Thoracic aorta (tissue), 2 donors: ENCODE measurements around the gene C9orf78. TPM values are rescaled to one million over a fixed set of nuclear protein-coding genes. Genes with fewer than 3 reads are reported as not detected.

Experiments
- ATAC-seq: fragments of 150-250 bp; one replicate; pipeline ENCODE4 v1.8.0; 2017; ENCODE audit warnings: low read depth; ENCODE audit not compliant: insufficient number of reproducible peaks, low FRiP score
- DNase-seq: peaks from one replicate; pipeline ENCODE4 v3.0.0-alpha.2; 2020; ENCODE audit warnings: low spot score
- H3K27ac ChIP-seq, 2 donors: fragments of 200-600 bp; sonication (generic); 1 replicate in 1 of 2; 2 replicates in 1 of 2; pipeline ENCODE4 v1.5.1; 2016; ENCODE audit warnings: mild to moderate bottlenecking in 2 of 2, moderate library complexity in 2 of 2
- H3K27me3 ChIP-seq: fragments of 200-600 bp; sonication (generic); replicated peaks from 2 replicates; pipeline ENCODE4 v1.6.0; 2016; ENCODE audit warnings: mild to moderate bottlenecking; ENCODE audit not compliant: insufficient read depth
- H3K36me3 ChIP-seq: fragments of 200-600 bp; sonication (generic); one replicate; pipeline ENCODE4 v1.5.1; 2016
- H3K4me1 ChIP-seq, 2 donors: fragments of 200-600 bp; sonication (generic); 1 replicate in 1 of 2; 2 replicates in 1 of 2; pipeline versions ENCODE4 v1.5.1 to v1.6.0; 2016; ENCODE audit warnings: low read depth in 2 of 2, mild to moderate bottlenecking in 1 of 2; ENCODE audit not compliant: control insufficient read depth in 1 of 2
- H3K4me3 ChIP-seq: fragments of 200-600 bp; sonication (generic); 2 replicates; pipeline ENCODE4 v1.5.1; 2016; ENCODE audit warnings: mild to moderate bottlenecking
- H3K9me3 ChIP-seq: fragments of 200-600 bp; sonication (generic); 2 replicates; pipeline ENCODE4 v1.5.1; 2016
- CTCF ChIP-seq: fragments of 200-600 bp; sonication (generic); IDR thresholded peaks from one replicate; pipeline ENCODE4 v1.5.1; 2019; ENCODE audit warnings: antibody characterized with exemption
- total RNA-seq, 2 donors: library from RNA; depleted of rRNA; stranded (reverse); fragments of >200 nt; gene quantifications; one replicate each; pipeline versions ENCODE4 v1.1.0 to v1.2.3, GENCODE V29; 2016

The C9orf78 gene
- total RNA-seq, 2 donors from 2014 or later = 47.8 to 140 TPM

DNA sequence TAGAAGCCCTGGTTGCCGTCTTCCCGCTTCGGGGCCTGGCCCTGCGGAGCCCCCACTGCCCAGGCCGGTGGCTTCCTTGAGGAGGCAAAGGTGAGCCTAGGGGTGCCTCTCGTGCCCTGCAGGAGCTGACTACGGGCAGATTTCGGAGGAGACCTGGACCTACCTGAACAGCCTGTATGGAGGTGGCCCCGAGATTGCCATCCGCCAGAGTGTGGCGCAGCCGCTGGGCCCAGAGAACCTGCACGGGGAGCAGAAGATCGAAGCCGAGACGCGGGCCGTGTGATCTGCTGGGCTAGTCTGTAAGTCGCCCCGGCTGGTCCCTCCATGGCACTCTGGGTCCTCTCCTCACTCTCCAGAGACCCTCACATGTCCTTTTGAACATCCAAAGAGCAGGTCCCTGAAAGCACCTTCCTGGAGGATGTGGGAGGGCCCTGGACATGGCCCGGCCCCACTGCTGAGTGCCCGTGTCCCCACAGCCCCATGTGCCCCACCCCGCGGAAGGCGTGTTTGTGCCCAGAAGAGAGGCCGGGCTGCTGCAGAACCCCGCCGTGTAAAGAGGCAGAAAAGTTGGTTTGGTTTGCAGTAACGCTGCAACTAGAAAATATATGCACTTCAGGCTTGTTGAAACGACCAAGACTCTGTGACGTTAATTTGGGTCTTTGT lies 45.0 kb upstream of the C9orf78 start:
- ATAC-seq (no peak), DNase-seq (no peak)
- H3K4me1 ChIP-seq = peaks cover 2 to 16% of the 10 kb centered on the region in 2 donors
- H3K27me3 ChIP-seq = no peaks in the 10 kb centered on the region
- H3K36me3 ChIP-seq = peaks cover 26% of the 10 kb centered on the region
- no peak overlapping the region for H3K27ac ChIP-seq
- no peak for TF ChIP-seq CTCF
- H3K9me3 ChIP-seq = no peaks in the 10 kb centered on the region
- no peak overlapping the region for H3K4me3 ChIP-seq

DNA sequence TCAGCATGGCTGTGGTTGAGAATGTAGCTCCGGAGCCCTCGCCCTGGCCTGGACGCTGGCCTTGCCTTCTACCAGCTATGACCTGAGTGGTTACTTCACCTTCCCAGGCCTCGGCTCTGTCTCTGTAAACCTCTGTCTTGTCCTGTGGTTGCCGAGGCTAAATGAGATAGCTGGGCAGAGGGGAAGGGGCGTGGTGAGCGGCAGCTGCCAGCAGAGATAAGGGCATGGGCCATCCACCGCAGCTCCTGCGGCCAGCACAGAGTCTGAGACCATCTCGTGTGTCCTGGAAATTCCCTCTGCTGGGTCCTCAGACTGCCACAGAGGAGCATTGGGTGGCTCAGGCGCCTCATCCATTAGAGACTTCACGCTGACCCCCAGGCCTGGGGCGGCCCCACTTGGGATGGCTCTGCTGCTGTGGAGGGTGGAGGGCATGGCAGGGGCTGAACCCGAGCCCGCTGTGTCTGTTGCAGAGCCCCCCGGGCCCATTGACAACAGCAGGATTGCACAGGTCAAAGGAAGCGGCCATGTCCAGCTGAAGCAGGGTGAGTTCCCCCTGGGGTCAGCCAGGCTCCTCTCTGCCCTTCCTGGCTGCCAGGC lies 44.1 kb upstream of the C9orf78 start:
- ATAC-seq (no peak), DNase-seq (no peak)
- Histone ChIP-seq H3K9me3 (no peaks in the 10 kb centered on the region), H3K4me3 (no peak overlapping the region), H3K4me1 (peaks cover 2 to 7% of the 10 kb centered on the region in 2 donors), H3K27ac (no peak overlapping the region), H3K27me3 (no peaks in the 10 kb centered on the region), H3K36me3 (peaks cover 35% of the 10 kb centered on the region)
- no peak for TF ChIP-seq CTCF

DNA sequence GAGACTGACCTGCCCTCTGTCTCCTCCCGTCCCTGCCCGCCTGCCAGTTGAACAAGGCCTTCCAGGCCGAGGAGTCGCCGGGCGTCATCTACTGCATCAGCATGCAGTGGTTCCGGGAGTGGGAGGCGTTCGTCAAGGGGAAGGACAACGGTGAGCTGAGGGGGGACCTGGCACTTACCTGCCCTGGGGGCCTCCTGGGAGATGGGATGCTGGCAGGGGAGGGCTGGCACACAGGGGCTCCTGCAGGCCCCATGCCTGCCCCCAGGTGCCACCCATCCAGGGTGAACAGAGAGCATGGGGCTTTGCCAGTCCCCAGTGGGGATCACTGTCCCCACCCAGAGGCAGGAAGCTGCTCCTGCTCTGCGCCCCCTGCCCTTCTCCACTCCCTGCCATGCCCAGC lies 43.2 kb upstream of the C9orf78 start:
- no peak for TF ChIP-seq CTCF
- Histone ChIP-seq H3K4me1 (no peaks in the 10 kb centered on the region), H3K4me3 (no peak overlapping the region), H3K27ac (no peak overlapping the region), H3K36me3 (peaks cover 45% of the 10 kb centered on the region), H3K27me3 (no peaks in the 10 kb centered on the region), H3K9me3 (no peaks in the 10 kb centered on the region)
- ATAC-seq (no peak), DNase-seq (no peak)

DNA sequence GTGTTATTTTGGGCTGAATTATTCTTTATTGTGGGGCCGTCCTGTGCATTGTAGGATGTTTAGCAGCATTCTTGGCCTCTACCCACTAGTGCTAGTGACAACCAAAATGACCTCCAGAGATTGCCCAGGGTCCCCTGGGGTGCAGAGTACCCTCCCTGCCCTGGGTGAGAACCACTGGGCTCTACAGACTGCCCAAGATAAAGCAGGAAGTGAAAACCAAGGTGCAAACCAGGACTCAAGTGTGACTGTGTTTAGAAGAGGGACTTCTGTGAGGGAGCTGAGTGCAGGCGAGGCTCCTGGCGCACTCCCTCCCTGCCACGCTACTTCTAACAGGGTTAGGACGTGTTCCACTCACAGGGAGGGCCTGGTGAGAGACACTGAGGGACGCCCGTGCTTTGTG lies 41.7 kb upstream of the C9orf78 start:
- ATAC-seq (no peak), DNase-seq (no peak)
- Histone ChIP-seq H3K27ac (no peak overlapping the region), H3K36me3 (peaks cover 43% of the 10 kb centered on the region), H3K27me3 (no peaks in the 10 kb centered on the region), H3K4me1 (no peaks in the 10 kb centered on the region), H3K9me3 (no peaks in the 10 kb centered on the region), H3K4me3 (no peak overlapping the region)
- no peak for TF ChIP-seq CTCF

GRCh38 chr9:129875687-129876395 lies 40.8 kb upstream of the C9orf78 start:
- no peak for ATAC-seq

More at GRCh38 chr9:129875687-129876395, 40.8 kb upstream of the C9orf78 start:
- no peak overlapping the region for H3K4me3 ChIP-seq
- no peaks in the 10 kb centered on the region for H3K4me1 ChIP-seq
- DNase-seq = no peak
- no peak for TF ChIP-seq CTCF
- peaks cover 37% of the 10 kb centered on the region for H3K36me3 ChIP-seq
- H3K9me3 ChIP-seq = no peaks in the 10 kb centered on the region
- H3K27me3 ChIP-seq = no peaks in the 10 kb centered on the region
- no peak overlapping the region for H3K27ac ChIP-seq
